ENCODE data around the gene P2RX2. TPM values are rescaled to one million over a fixed set of nuclear protein-coding genes. Genes with fewer than 3 reads are reported as not detected.

Gene P2RX2
- not detected for total RNA-seq

GRCh38 chr12:132618683-132619043 is at the start of gene P2RX2:
TSS of gene P2RX2 (plus strand) at chr12:132618776. CDS start at chr12:132618817, 41 bp downstream.
- ChIA-PET POLR2A (no interaction called here), CTCF (interaction anchor here (0.7 to 1.2 kb wide), 2 partner anchors 147 to 203 kb away, joined by 3 to 4 read pairs; no protein-coding TSS in a partner anchor)

- CTCF ChIA-PET, result no interaction called here
Measured at GRCh38 chr12:132568826-132569480, 49.6 kb upstream of the P2RX2 start.

GRCh38 chr12:132569856-132570480 is 48.6 kb upstream of the P2RX2 start:
- ChIA-PET POLR2A (interaction anchor here (0.5 to 0.6 kb wide), 3 partner anchors 150 to 657 kb away, joined by 3 read pairs; no protein-coding TSS in a partner anchor), CTCF (interaction anchor here (0.6 kb wide), 1 partner anchor 136 kb away, joined by 4 read pairs; no protein-coding TSS in a partner anchor)

More at GRCh38 chr12:132568826-132569480, 49.6 kb upstream of the P2RX2 start:
- POLR2A ChIA-PET, result no interaction called here

GRCh38 chr12:132570635-132571034 is 47.9 kb upstream of the P2RX2 start:
- ChIA-PET CTCF (no interaction called here), POLR2A (no interaction called here)

GRCh38 chr12:132571051-132571450 is 47.5 kb upstream of the P2RX2 start:
- ChIA-PET CTCF (no interaction called here), POLR2A (no interaction called here)

- CTCF ChIA-PET, result no interaction called here
- POLR2A ChIA-PET, result no interaction called here
Measured at GRCh38 chr12:132571598-132571997, 47.0 kb upstream of the P2RX2 start.

- POLR2A ChIA-PET, result no interaction called here
- CTCF ChIA-PET, result no interaction called here
Measured at GRCh38 chr12:132572106-132572505, 46.5 kb upstream of the P2RX2 start.

GRCh38 chr12:132572801-132573760 is 45.5 kb upstream of the P2RX2 start:
- CTCF ChIA-PET, result no interaction called here
- POLR2A ChIA-PET, result no interaction called here

- CTCF ChIA-PET, result no interaction called here
- POLR2A ChIA-PET, result no interaction called here
Measured at GRCh38 chr12:132574271-132574996, 44.1 kb upstream of the P2RX2 start.

GRCh38 chr12:132575661-132576060 is 42.9 kb upstream of the P2RX2 start:
- ChIA-PET POLR2A (no interaction called here), CTCF (no interaction called here)

- CTCF ChIA-PET, result interaction anchor here (1.2 kb wide), 1 partner anchor 16 kb away, joined by 3 read pairs; no protein-coding TSS in a partner anchor
- POLR2A ChIA-PET, result no interaction called here
Measured at GRCh38 chr12:132576701-132577100, 41.9 kb upstream of the P2RX2 start.

GRCh38 chr12:132577191-132577920 is 41.2 kb upstream of the P2RX2 start:
- CTCF ChIA-PET, result interaction anchor here (1.2 kb wide), 1 partner anchor 16 kb away, joined by 3 read pairs; no protein-coding TSS in a partner anchor
- POLR2A ChIA-PET, result no interaction called here

- POLR2A ChIA-PET, result no interaction called here
- CTCF ChIA-PET, result no interaction called here
Measured at GRCh38 chr12:132578118-132578517, 40.5 kb upstream of the P2RX2 start.

- POLR2A ChIA-PET, result no interaction called here
Measured at GRCh38 chr12:132578826-132579225, 39.8 kb upstream of the P2RX2 start.

GRCh38 chr12:132579744-132580143 is 38.8 kb upstream of the P2RX2 start:
- CTCF ChIA-PET, result no interaction called here
- POLR2A ChIA-PET, result no interaction called here

More at GRCh38 chr12:132578826-132579225, 39.8 kb upstream of the P2RX2 start:
- CTCF ChIA-PET, result no interaction called here

- CTCF ChIA-PET, result no interaction called here
- POLR2A ChIA-PET, result interaction anchor here (1.0 kb wide), 1 partner anchor 418 kb away, joined by 3 read pairs; no protein-coding TSS in a partner anchor
Measured at GRCh38 chr12:132580701-132581292, 37.8 kb upstream of the P2RX2 start.

GRCh38 chr12:132581348-132582057 is 37.1 kb upstream of the P2RX2 start:
- CTCF ChIA-PET, result no interaction called here

GRCh38 chr12:132582058-132582420 is 36.5 kb upstream of the P2RX2 start:
- POLR2A ChIA-PET, result no interaction called here
- CTCF ChIA-PET, result interaction anchor here (0.6 kb wide), 1 partner anchor 17 kb away, joined by 4 read pairs; no protein-coding TSS in a partner anchor

More at GRCh38 chr12:132581348-132582057, 37.1 kb upstream of the P2RX2 start:
- POLR2A ChIA-PET, result interaction anchor here (1.0 kb wide), 1 partner anchor 419 kb away, joined by 3 read pairs; no protein-coding TSS in a partner anchor

Measured in activated CD8-positive, alpha-beta memory T cell treated with anti-CD3 and anti-CD28 coated beads for 36 hours (primary cell).